Peyer's patch (tissue), 4 donors: Measurements from ENCODE around the gene PRSS50. TPM values are rescaled to one million over a fixed set of nuclear protein-coding genes. Genes with fewer than 3 reads are reported as not detected.

Experiments used
- DNase-seq, 3 donors: peaks; one replicate each; pipeline ENCODE4 v3.0.0-alpha.2; 2017 to 2019
- H3K27ac ChIP-seq, 4 donors: fragments of 200-600 bp; sonication (generic); one replicate each; pipeline ENCODE4 v1.5.1; 2016 to 2019
- H3K27me3 ChIP-seq, 2 donors: fragments of 200-600 bp; sonication (generic); one replicate each; pipeline ENCODE4 v1.5.1; 2019
- H3K36me3 ChIP-seq, 3 donors: fragments of 200-600 bp; sonication (generic); one replicate each; pipeline ENCODE4 v1.5.1; 2016 to 2019
- H3K4me1 ChIP-seq, 4 donors: fragments of 200-600 bp; sonication (generic); one replicate each; pipeline ENCODE4 v1.5.1; 2016 to 2019
- H3K4me3 ChIP-seq, 4 donors: fragments of 200-600 bp; sonication (generic); 1 replicate in 3 of 4; 2 replicates in 1 of 4; pipeline ENCODE4 v1.5.1; 2016 to 2019; ENCODE audit warnings: mild to moderate bottlenecking in 1 of 4
- H3K9me3 ChIP-seq, 4 donors: fragments of 200-600 bp; sonication (generic); one replicate each; pipeline ENCODE4 v1.5.1; 2016 to 2019; ENCODE audit warnings: mild to moderate bottlenecking in 1 of 4
- POLR2A ChIP-seq, 2 donors: fragments of 450-650 bp; IDR thresholded peaks; one replicate each; pipeline ENCODE4 v1.5.1; 2017; ENCODE audit warnings: antibody characterized with exemption in 2 of 2, mild to moderate bottlenecking in 2 of 2, moderate library complexity in 2 of 2
- total RNA-seq, 4 donors: library from RNA; depleted of rRNA; stranded (reverse); fragments of >200 nt; gene quantifications; one replicate each; pipeline ENCODE4 v1.1.0, GENCODE V29; 2016
- TF ChIP-seq, protein P1 (sequence below), 6 experiments: fragments of 450-650 bp in 4 of 6; fragments of 200-600 bp in 2 of 6; sonication (generic) in 1 of 6; IDR thresholded peaks; one replicate each; pipeline ENCODE4 v1.5.1; 2017 to 2019; ENCODE audit warnings: antibody characterized with exemption in 6 of 6, mild to moderate bottlenecking in 3 of 6, moderate library complexity in 1 of 6

PRSS50 gene
- total RNA-seq, 4 donors from 2014 or later, result not detected

DNA sequence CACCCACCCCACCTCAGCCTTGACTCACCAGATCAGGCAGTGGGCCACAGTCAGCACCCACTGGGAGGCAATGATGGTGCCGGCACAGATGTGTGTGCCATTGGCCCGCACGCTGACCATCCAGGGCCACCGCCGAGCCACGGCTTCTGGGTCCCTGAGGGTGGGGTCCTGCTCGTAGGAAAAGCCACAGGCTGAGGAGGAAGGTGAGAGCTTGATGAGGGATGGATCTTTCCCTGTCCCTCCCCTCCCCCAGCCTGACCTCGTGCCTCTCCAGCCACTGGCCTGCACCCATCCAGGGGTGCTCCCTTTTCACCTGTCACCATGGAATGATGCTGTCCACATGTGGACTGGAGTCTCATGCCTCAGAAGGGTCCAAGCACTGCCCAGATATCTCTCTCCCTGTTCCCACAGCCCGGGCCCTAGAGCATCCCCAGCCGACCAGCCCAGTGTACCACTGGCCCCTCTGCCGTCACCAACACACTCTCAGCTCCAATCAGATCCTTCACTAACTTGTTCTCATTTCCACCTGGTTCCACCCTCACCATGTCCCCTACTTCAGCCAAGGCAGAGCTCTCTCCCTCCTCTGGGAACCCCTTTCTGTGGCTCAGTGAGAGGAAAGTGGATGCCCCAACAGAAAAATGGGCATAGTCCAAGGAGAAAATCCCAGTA lies 2.0 kb downstream of the PRSS50 start:
- H3K9me3 ChIP-seq, result no peaks in the 10 kb centered on the region
- no peaks in the 10 kb centered on the region for H3K27me3 ChIP-seq
- H3K4me3 ChIP-seq, result no peak overlapping the region
- TF ChIP-seq POLR2A (IDR thresholded peaks at IDR 0.05), result no peak
- TF ChIP-seq, protein P1, sequence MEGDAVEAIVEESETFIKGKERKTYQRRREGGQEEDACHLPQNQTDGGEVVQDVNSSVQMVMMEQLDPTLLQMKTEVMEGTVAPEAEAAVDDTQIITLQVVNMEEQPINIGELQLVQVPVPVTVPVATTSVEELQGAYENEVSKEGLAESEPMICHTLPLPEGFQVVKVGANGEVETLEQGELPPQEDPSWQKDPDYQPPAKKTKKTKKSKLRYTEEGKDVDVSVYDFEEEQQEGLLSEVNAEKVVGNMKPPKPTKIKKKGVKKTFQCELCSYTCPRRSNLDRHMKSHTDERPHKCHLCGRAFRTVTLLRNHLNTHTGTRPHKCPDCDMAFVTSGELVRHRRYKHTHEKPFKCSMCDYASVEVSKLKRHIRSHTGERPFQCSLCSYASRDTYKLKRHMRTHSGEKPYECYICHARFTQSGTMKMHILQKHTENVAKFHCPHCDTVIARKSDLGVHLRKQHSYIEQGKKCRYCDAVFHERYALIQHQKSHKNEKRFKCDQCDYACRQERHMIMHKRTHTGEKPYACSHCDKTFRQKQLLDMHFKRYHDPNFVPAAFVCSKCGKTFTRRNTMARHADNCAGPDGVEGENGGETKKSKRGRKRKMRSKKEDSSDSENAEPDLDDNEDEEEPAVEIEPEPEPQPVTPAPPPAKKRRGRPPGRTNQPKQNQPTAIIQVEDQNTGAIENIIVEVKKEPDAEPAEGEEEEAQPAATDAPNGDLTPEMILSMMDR (IDR thresholded peaks at IDR 0.05), result no peak
- no peak overlapping the region for H3K27ac ChIP-seq
- H3K4me1 ChIP-seq, result no peaks in the 10 kb centered on the region
- no peaks in the 10 kb centered on the region for H3K36me3 ChIP-seq
- DNase-seq, result peak in 2 of 3 donors; percentile 33 to 37

DNA sequence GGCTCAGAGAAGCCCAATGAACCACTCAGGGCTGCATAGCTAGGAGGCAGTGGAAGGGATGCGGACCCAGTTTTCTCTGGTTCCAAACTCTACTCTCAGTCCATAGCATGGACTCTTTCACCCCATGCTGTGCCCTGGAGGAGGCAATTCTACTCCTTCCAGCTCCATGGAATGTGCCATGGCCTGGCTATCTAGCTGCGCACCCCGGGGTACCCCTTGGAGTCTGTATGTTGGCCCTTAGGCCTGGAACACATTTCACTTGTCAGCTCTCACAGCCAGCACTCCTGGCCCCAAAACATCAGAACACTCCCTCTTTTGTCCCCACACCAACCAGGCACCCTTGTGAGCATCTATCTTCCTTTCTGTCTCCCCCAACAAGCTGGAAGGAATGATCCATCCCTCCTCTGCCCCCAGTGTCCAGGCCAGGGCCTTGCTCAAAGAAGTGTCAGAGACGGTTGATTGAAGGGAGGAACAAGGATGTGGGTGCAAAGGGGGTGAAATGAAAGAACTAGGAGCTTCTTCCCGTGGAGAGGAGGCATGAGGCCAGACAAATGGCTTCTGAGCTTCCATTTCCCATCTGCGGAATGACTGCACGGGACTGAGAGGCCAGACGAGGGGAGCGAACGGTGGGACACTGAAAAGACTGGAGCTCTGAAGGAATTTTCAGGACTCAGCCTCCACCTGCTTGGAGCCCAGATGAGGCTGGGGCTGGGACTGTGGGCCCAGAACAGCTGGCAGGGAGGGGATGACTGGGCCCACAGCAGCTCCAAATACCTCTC lies 2.8 kb downstream of the PRSS50 start:
- H3K36me3 ChIP-seq, result no peaks in the 10 kb centered on the region
- H3K27me3 ChIP-seq, result no peaks in the 10 kb centered on the region
- H3K9me3 ChIP-seq, result no peaks in the 10 kb centered on the region
- H3K27ac ChIP-seq, result no peak overlapping the region
- H3K4me3 ChIP-seq, result no peak overlapping the region
- no peak for TF ChIP-seq POLR2A (IDR thresholded peaks at IDR 0.05)
- TF ChIP-seq, protein P1 (IDR thresholded peaks at IDR 0.05), result no peak
- H3K4me1 ChIP-seq, result no peaks in the 10 kb centered on the region
- peak in 2 of 3 donors; percentile 3 to 18 for DNase-seq

DNA sequence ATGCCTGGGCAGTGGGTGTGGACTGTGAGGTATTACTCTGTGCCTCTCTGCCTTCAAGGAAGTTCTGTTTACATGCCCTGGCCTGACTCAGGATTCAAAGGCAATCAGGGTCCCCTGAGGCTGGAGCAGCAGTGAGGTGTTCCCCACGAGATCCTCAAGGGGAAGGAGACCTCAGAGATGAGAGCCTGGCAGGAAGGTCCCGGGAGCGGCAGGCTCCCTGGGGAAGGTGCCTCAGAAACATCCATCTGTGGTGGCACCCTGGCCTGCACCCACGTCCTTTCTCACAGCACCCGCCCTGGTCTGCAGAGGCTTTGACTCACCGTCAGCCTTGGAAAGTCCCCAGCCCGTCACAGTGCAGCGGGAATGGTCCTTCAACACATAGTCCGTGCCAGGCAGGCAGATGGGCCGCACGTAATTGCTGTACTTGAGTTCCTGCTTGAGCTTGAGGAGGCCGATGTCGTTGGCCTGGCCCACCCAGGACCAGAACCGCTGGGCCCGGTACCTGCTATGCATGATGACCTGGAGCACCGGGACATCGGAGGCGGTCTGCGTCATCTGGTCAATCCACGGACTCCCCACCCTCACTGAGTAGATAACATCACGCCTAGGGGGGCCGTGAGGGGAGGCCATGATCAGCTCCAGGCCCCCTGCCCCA lies 3.6 kb downstream of the PRSS50 start:
- no peaks in the 10 kb centered on the region for H3K36me3 ChIP-seq
- no peak overlapping the region for H3K4me3 ChIP-seq
- H3K27ac ChIP-seq, result no peak overlapping the region
- H3K4me1 ChIP-seq, result no peaks in the 10 kb centered on the region
- no peaks in the 10 kb centered on the region for H3K9me3 ChIP-seq
- no peaks in the 10 kb centered on the region for H3K27me3 ChIP-seq
- TF ChIP-seq, protein P1 (IDR thresholded peaks at IDR 0.05), result no peak
- TF ChIP-seq POLR2A (IDR thresholded peaks at IDR 0.05), result no peak
- DNase-seq, result peak in 2 of 3 donors; percentile 40 to 45

DNA sequence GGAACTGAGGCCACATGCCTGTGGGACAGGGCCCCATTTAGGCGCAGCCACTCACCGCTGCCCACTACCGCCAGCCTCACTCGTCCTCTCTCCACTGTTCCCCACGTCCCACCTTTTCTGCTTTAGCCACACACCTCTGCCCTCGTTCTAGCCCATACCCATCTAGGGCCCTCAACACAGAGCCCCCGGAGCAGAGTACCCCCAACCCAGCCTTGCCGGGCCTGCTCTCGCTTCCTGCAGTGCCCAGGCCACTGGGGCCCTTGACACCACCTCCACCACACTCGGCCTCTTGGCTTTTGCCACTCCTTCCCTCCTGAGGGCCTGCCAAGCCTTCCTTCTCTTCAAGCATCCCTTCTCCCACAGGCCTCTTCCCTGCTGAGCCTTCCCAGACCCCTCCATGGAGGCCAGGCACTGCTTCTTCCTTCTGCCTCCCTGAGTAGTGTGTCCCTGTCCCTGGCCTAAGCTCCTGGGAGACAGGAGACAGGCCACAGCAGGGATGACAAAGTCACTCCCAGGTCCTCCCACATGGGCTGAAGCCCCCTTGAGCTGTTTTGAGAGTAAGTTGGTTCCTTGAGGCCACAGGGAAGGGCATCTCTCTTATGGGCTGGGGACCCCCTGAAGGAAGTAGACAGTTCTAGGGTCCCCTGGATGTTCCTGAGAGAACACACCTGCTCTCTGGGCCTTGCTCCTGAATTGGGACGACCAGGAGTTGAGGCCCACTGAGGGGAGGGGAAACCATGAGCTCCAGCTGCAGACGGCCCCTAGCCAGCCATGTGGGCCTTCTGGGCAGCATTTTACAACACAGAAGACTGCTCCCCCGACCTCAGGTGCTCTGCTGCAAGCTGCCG lies 4.4 kb downstream of the PRSS50 start:
- H3K27me3 ChIP-seq, result no peaks in the 10 kb centered on the region
- H3K4me3 ChIP-seq, result no peak overlapping the region
- no peaks in the 10 kb centered on the region for H3K36me3 ChIP-seq
- no peak for TF ChIP-seq POLR2A (IDR thresholded peaks at IDR 0.05)
- TF ChIP-seq, protein P1 (IDR thresholded peaks at IDR 0.05), result no peak
- no peaks in the 10 kb centered on the region for H3K4me1 ChIP-seq
- H3K9me3 ChIP-seq, result no peaks in the 10 kb centered on the region
- peak in 2 of 3 donors; percentile 28 to 40 for DNase-seq
- H3K27ac ChIP-seq, result no peak overlapping the region
